ENCODE data around the gene CORO2A. TPM values are rescaled to one million over a fixed set of nuclear protein-coding genes. Genes with fewer than 3 reads are reported as not detected.
A peak's percentile ranks its signal among the peaks of the same experiment; 100 is the strongest.

Gene CORO2A
- total and polyA plus RNA-seq, 3 experiments from 2014 or later: 5.1 to 11.9 (median 5.1) TPM

DNA sequence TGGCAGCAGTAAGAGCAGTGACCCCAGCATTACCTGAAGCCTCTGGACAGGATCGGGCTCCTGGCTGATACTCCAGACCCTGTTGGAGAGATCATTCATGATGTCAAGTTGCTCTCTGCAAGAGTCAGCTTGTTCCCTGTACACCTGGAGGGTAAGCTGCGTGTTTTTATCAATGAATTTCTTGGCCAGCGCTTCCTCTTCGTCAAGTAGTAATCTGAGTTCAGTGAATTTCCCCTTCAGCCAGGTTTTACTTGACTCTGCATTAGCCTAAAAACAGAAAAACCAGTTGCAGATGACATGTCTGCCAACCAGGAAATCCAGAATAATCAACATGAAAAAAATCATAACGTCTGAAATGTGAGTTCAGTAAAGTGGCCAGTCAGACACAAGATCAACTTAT, 92.5 kb downstream of the CORO2A start:
- Mint-ChIP-seq H3K27me3 (no peaks in the 10 kb centered on the region), H3K36me3 (peaks cover 17 to 61% (median 30%) of the 10 kb centered on the region in 3 donors), H3K4me1 (peaks cover 74 to 95% (median 81%) of the 10 kb centered on the region in 3 donors), H3K27ac (peak overlapping the region; percentile 92 to 98 (median 95)), H3K9me3 (no peaks in the 10 kb centered on the region), H3K4me3 (peak overlapping the region; percentile 48 to 75 (median 59))
- POLR2A ChIA-PET: interaction anchor here (0.7 to 3.1 kb wide), 3 partner anchors 10 to 19 kb away, joined by 3 to 49 read pairs (median 5); partner anchors contain the start of gene TRIM14
- CTCF ChIA-PET: no interaction called here
- H3K36me3 ChIP-seq (ENCODE audit: insufficient read depth, low read length): peaks cover 16% of the 10 kb centered on the region
- no peak for DNase-seq
- peaks cover 75% of the 10 kb centered on the region for H3K4me1 ChIP-seq (ENCODE audit: insufficient read depth, low read length)
- H3K27ac ChIP-seq (ENCODE audit: low read depth, low read length): no peak overlapping the region
- H3K4me3 ChIP-seq (ENCODE audit: low read length): no peak overlapping the region
- H3K9me3 ChIP-seq (ENCODE audit: low read length): no peaks in the 10 kb centered on the region
- H3K27me3 ChIP-seq (ENCODE audit: insufficient read depth, low read length, poor library complexity, severe bottlenecking): no peaks in the 10 kb centered on the region

DNA sequence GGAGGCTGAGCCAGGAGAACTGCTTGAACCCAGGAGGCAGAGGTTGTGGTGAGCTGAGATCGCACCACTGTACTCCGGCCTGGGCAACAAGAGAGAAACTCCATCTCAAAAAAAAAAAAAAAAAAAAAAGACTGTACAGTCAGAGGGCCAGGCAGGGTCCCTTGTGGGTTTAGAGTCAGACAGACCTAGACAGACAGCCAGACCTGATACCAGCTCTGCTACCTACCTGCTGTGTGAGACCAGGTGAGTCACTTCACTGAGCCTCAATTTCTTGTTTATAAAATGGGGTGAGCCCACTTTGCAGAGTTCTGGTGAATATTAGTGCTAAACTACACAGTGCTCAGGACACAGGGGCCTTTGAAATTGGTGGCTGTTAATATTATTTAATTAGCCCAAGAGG, 93.1 kb downstream of the CORO2A start:
- ChIA-PET CTCF (interaction anchor here (0.7 kb wide), 1 partner anchor 19 kb away, joined by 3 read pairs; the partner anchor contains the start of gene TRIM14), POLR2A (interaction anchor here (2.0 to 3.1 kb wide), 2 partner anchors 13 to 20 kb away, joined by 5 to 49 read pairs; partner anchors contain the start of gene TRIM14)
- H3K27ac Mint-ChIP-seq: peak overlapping the region; percentile 92 to 98 (median 95)
- H3K36me3 ChIP-seq (ENCODE audit: insufficient read depth, low read length): peaks cover 19% of the 10 kb centered on the region
- no peak overlapping the region for H3K27ac ChIP-seq (ENCODE audit: low read depth, low read length)
- no peak overlapping the region for H3K4me3 ChIP-seq (ENCODE audit: low read length)
- peaks cover 75% of the 10 kb centered on the region for H3K4me1 ChIP-seq (ENCODE audit: insufficient read depth, low read length)
- H3K4me3 Mint-ChIP-seq: peak overlapping the region in 3 of 7 donors; percentile 59 to 75 (median 66)
- no peak for DNase-seq
- H3K9me3 Mint-ChIP-seq: no peaks in the 10 kb centered on the region
- H3K27me3 Mint-ChIP-seq: no peaks in the 10 kb centered on the region
- no peaks in the 10 kb centered on the region for H3K27me3 ChIP-seq (ENCODE audit: insufficient read depth, low read length, poor library complexity, severe bottlenecking)
- H3K9me3 ChIP-seq (ENCODE audit: low read length): no peaks in the 10 kb centered on the region
- peaks cover 72 to 94% (median 79%) of the 10 kb centered on the region in 3 donors for H3K4me1 Mint-ChIP-seq
- peaks cover 18 to 61% (median 26%) of the 10 kb centered on the region in 3 donors for H3K36me3 Mint-ChIP-seq

DNA sequence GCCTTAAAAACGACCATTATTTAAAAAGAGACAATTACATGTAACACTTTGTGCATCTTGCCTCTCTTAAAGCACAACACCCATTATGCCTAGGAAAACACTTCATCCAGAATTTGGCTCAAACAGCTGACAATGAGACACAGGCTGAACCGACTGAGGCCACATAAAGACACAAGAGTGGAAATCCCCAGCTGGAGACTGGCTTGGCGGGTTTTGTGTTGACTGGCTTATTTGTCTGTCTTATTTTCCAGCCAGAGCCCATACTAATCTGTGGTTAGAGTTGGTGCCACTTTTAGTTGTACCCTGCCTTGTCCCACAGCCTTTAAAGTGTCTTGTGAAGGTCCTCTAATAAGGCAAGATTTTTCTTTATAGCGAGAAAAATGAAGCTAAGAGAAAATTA, 94.6 kb downstream of the CORO2A start:
- peaks cover 23 to 69% (median 27%) of the 10 kb centered on the region in 3 donors for H3K36me3 Mint-ChIP-seq
- CTCF ChIA-PET: interaction anchor here (1.3 to 4.0 kb wide), 3 partner anchors 10 to 158 kb away, joined by 3 to 17 read pairs (median 9); partner anchors contain the start of genes TBC1D2 and TRIM14
- DNase-seq: peak in 2 of 5 donors; percentile 9 to 20
- Histone ChIP-seq H3K9me3 (ENCODE audit: low read length) (no peaks in the 10 kb centered on the region), H3K4me3 (ENCODE audit: low read length) (no peak overlapping the region), H3K27me3 (ENCODE audit: insufficient read depth, low read length, poor library complexity, severe bottlenecking) (no peaks in the 10 kb centered on the region), H3K4me1 (ENCODE audit: insufficient read depth, low read length) (peaks cover 64% of the 10 kb centered on the region), H3K27ac (ENCODE audit: low read depth, low read length) (no peak overlapping the region), H3K36me3 (ENCODE audit: insufficient read depth, low read length) (peaks cover 23% of the 10 kb centered on the region)
- H3K4me1 Mint-ChIP-seq: peaks cover 68 to 89% (median 75%) of the 10 kb centered on the region in 3 donors
- H3K4me3 Mint-ChIP-seq: peak overlapping the region in 2 of 7 donors; percentile 9 to 46
- no peaks in the 10 kb centered on the region for H3K9me3 Mint-ChIP-seq
- peak overlapping the region in 7 of 8 donors; percentile 58 to 92 (median 86) for H3K27ac Mint-ChIP-seq
- no peaks in the 10 kb centered on the region for H3K27me3 Mint-ChIP-seq
- POLR2A ChIA-PET: interaction anchor here (0.6 to 1.3 kb wide), 2 partner anchors 159 to 1682 kb away, joined by 3 to 4 read pairs; no protein-coding TSS in a partner anchor

DNA sequence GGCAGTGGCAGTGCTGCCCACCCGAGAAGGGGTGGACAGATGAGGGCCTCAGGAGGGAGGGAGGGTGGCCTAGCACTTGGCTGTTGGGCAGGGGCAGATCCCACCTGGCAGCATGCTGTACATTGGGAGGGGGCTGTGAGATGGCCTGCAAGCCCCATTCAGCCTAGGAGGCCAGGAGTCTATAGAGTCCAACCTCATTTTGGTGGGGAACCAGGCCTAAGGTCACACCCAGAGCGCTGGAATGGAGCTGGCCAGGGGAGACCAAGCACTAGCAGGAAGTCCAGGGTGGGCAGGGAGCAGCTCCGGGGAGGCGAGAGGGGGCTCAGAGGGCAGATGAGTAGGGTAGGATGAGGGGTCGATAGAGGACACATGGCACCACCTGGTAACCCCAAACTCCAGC, 96.3 kb downstream of the CORO2A start:
- Histone ChIP-seq H3K9me3 (ENCODE audit: low read length) (no peaks in the 10 kb centered on the region), H3K4me3 (ENCODE audit: low read length) (no peak overlapping the region), H3K27ac (ENCODE audit: low read depth, low read length) (no peak overlapping the region), H3K36me3 (ENCODE audit: insufficient read depth, low read length) (peaks cover 23% of the 10 kb centered on the region), H3K27me3 (ENCODE audit: insufficient read depth, low read length, poor library complexity, severe bottlenecking) (no peaks in the 10 kb centered on the region), H3K4me1 (ENCODE audit: insufficient read depth, low read length) (peaks cover 50% of the 10 kb centered on the region)
- peaks cover 26 to 78% (median 30%) of the 10 kb centered on the region in 3 donors for H3K36me3 Mint-ChIP-seq
- ChIA-PET POLR2A (no interaction called here), CTCF (interaction anchor here (4.0 kb wide), 1 partner anchor 22 kb away, joined by 17 read pairs; the partner anchor contains the start of gene TRIM14)
- peaks cover 53 to 80% (median 65%) of the 10 kb centered on the region in 3 donors for H3K4me1 Mint-ChIP-seq
- H3K27me3 Mint-ChIP-seq: no peaks in the 10 kb centered on the region
- DNase-seq: no peak
- no peak overlapping the region for H3K4me3 Mint-ChIP-seq
- peak overlapping the region in 7 of 8 donors; percentile 56 to 90 (median 80) for H3K27ac Mint-ChIP-seq
- no peaks in the 10 kb centered on the region for H3K9me3 Mint-ChIP-seq

DNA sequence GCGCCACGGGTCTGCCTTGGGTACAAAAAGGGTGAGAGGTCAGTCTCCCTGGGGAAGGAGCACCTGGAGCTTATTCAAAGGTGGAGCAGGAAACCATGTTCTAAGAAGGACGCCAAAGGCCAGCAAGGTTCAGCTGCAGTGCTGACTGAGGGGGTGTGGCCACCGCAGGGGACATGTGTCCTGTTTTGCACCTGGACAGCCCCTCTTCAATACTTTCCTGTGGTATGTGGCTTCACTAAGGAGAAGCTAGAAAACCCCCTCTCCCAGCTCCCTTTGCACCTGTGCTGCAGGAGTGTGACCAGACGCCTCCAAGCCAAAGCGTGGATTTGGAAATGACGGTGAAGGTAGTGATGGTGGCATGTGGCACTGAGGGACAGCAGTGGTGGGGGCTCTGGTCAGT, 97.0 kb downstream of the CORO2A start:
- Mint-ChIP-seq H3K36me3 (peaks cover 26 to 82% (median 30%) of the 10 kb centered on the region in 3 donors), H3K9me3 (no peaks in the 10 kb centered on the region), H3K27ac (peak overlapping the region in 5 of 8 donors; percentile 34 to 86 (median 56)), H3K27me3 (no peaks in the 10 kb centered on the region), H3K4me3 (no peak overlapping the region), H3K4me1 (peaks cover 47 to 76% (median 63%) of the 10 kb centered on the region in 3 donors)
- Histone ChIP-seq H3K4me3 (ENCODE audit: low read length) (no peak overlapping the region), H3K27me3 (ENCODE audit: insufficient read depth, low read length, poor library complexity, severe bottlenecking) (no peaks in the 10 kb centered on the region), H3K9me3 (ENCODE audit: low read length) (no peaks in the 10 kb centered on the region), H3K4me1 (ENCODE audit: insufficient read depth, low read length) (peaks cover 44% of the 10 kb centered on the region), H3K36me3 (ENCODE audit: insufficient read depth, low read length) (peaks cover 23% of the 10 kb centered on the region), H3K27ac (ENCODE audit: low read depth, low read length) (no peak overlapping the region)
- CTCF ChIA-PET: interaction anchor here (4.0 kb wide), 1 partner anchor 23 kb away, joined by 17 read pairs; the partner anchor contains the start of gene TRIM14
- DNase-seq: no peak
- POLR2A ChIA-PET: interaction anchor here (1.0 to 1.1 kb wide), 2 partner anchors 16 to 162 kb away, joined by 3 read pairs; no protein-coding TSS in a partner anchor

DNA sequence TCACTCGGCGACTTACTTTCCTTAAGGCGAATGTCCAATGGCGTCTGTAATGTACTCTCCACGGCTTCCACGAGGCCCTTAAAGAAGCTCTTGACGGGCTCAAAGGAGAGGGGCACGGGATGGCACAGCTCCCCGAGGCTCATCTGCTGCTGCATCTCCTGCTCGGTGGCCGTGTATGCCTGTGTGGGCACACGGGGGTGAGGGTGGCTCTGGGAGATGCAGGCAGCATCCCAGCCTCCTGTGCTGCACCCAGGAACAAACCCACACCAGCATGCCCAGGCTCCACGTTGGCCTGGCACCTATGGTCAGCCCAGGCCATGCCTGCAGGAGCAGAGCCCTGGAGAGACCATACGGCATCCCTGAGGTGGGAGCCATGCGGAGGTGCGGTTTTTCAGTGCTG, 97.6 kb downstream of the CORO2A start:
- peaks cover 23% of the 10 kb centered on the region for H3K36me3 ChIP-seq (ENCODE audit: insufficient read depth, low read length)
- Mint-ChIP-seq H3K4me1 (peaks cover 44 to 75% (median 63%) of the 10 kb centered on the region in 3 donors), H3K27ac (peak overlapping the region in 2 of 8 donors; percentile 71 to 86), H3K36me3 (peaks cover 26 to 83% (median 34%) of the 10 kb centered on the region in 3 donors), H3K27me3 (no peaks in the 10 kb centered on the region), H3K4me3 (peak overlapping the region in 1 of 7 donors; percentile 9), H3K9me3 (no peaks in the 10 kb centered on the region)
- no peak overlapping the region for H3K27ac ChIP-seq (ENCODE audit: low read depth, low read length)
- no peak for DNase-seq
- ChIA-PET CTCF (interaction anchor here (4.0 kb wide), 1 partner anchor 24 kb away, joined by 17 read pairs; the partner anchor contains the start of gene TRIM14), POLR2A (interaction anchor here (1.0 to 1.1 kb wide), 2 partner anchors 16 to 162 kb away, joined by 3 read pairs; no protein-coding TSS in a partner anchor)
- H3K4me3 ChIP-seq (ENCODE audit: low read length): no peak overlapping the region
- H3K4me1 ChIP-seq (ENCODE audit: insufficient read depth, low read length): peaks cover 39% of the 10 kb centered on the region
- H3K27me3 ChIP-seq (ENCODE audit: insufficient read depth, low read length, poor library complexity, severe bottlenecking): no peaks in the 10 kb centered on the region
- H3K9me3 ChIP-seq (ENCODE audit: low read length): no peaks in the 10 kb centered on the region

DNA sequence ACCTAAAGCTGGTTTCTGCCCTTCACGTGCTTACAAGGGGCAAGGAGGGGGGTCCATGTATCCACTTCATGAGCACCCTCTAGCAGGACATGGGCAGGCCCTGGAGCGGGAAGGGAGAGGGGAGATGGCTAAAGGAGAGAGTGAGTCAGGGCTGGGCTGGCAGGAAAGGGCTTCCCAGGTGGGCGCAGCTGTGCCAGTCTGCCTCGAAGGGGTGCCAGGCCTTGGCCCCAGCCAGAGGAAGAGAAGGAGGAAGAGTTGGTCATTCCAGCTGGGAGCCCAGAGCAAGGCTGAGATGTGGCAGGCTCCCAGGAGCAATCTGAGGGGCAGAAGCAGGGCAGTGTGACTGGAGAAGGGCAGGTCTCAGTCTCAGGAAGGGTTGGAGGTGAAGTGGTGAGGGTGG, 98.1 kb downstream of the CORO2A start:
- peaks cover 26 to 83% (median 32%) of the 10 kb centered on the region in 3 donors for H3K36me3 Mint-ChIP-seq
- no peak for DNase-seq
- peaks cover 34% of the 10 kb centered on the region for H3K4me1 ChIP-seq (ENCODE audit: insufficient read depth, low read length)
- peaks cover 44 to 74% (median 63%) of the 10 kb centered on the region in 3 donors for H3K4me1 Mint-ChIP-seq
- no peak overlapping the region for H3K4me3 ChIP-seq (ENCODE audit: low read length)
- peak overlapping the region in 7 of 8 donors; percentile 29 to 90 (median 71) for H3K27ac Mint-ChIP-seq
- peaks cover 19% of the 10 kb centered on the region for H3K36me3 ChIP-seq (ENCODE audit: insufficient read depth, low read length)
- H3K4me3 Mint-ChIP-seq: no peak overlapping the region
- H3K27me3 Mint-ChIP-seq: no peaks in the 10 kb centered on the region
- no peak overlapping the region for H3K27ac ChIP-seq (ENCODE audit: low read depth, low read length)
- H3K9me3 ChIP-seq (ENCODE audit: low read length): no peaks in the 10 kb centered on the region
- H3K9me3 Mint-ChIP-seq: no peaks in the 10 kb centered on the region
- ChIA-PET POLR2A (interaction anchor here (1.0 to 1.1 kb wide), 2 partner anchors 17 to 163 kb away, joined by 3 read pairs; no protein-coding TSS in a partner anchor), CTCF (no interaction called here)
- H3K27me3 ChIP-seq (ENCODE audit: insufficient read depth, low read length, poor library complexity, severe bottlenecking): no peaks in the 10 kb centered on the region

DNA sequence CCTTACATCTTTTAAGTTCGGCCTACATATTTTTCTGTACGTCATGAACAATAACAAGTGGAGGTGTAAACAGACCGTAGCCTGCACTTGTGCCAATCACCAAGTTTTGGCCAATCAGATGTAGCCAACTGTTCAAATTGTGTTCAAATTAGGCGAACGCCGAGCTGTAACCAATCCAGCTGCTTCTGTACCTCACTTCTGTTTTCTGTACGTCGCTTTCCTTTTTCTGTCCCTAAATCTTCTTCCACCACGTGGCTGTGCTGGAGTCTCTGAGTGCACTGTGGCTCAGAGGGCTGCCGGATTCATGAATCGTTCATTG, 99.9 kb downstream of the CORO2A start:
- Histone ChIP-seq H3K9me3 (ENCODE audit: low read length) (no peaks in the 10 kb centered on the region), H3K27ac (ENCODE audit: low read depth, low read length) (no peak overlapping the region), H3K36me3 (ENCODE audit: insufficient read depth, low read length) (peaks cover 16% of the 10 kb centered on the region), H3K4me1 (ENCODE audit: insufficient read depth, low read length) (peaks cover 16% of the 10 kb centered on the region), H3K4me3 (ENCODE audit: low read length) (no peak overlapping the region), H3K27me3 (ENCODE audit: insufficient read depth, low read length, poor library complexity, severe bottlenecking) (no peaks in the 10 kb centered on the region)
- peaks cover 20 to 80% (median 29%) of the 10 kb centered on the region in 3 donors for H3K36me3 Mint-ChIP-seq
- peaks cover 37 to 61% (median 50%) of the 10 kb centered on the region in 3 donors for H3K4me1 Mint-ChIP-seq
- H3K27ac Mint-ChIP-seq: peak overlapping the region in 6 of 8 donors; percentile 6 to 94 (median 66)
- H3K4me3 Mint-ChIP-seq: no peak overlapping the region
- CTCF ChIA-PET: interaction anchor here (0.9 to 5.1 kb wide), 4 partner anchors 9 to 200 kb away, joined by 3 to 18 read pairs (median 6); no protein-coding TSS in a partner anchor
- no peaks in the 10 kb centered on the region for H3K27me3 Mint-ChIP-seq
- DNase-seq: peak in 1 of 5 donors; percentile 55
- POLR2A ChIA-PET: interaction anchor here (0.7 kb wide), 1 partner anchor 16 kb away, joined by 3 read pairs; no protein-coding TSS in a partner anchor
- H3K9me3 Mint-ChIP-seq: no peaks in the 10 kb centered on the region
